ENCODE data around the gene CFI. TPM values are rescaled to one million over a fixed set of nuclear protein-coding genes. Genes with fewer than 3 reads are reported as not detected.

The CFI gene
- total and polyA plus RNA-seq, 9 of the 15 experiments (the other 6 are each of a cell fraction or from before 2014, with no cell fraction given): 0.30 to 8.4 (median 0.95) TPM

DNA sequence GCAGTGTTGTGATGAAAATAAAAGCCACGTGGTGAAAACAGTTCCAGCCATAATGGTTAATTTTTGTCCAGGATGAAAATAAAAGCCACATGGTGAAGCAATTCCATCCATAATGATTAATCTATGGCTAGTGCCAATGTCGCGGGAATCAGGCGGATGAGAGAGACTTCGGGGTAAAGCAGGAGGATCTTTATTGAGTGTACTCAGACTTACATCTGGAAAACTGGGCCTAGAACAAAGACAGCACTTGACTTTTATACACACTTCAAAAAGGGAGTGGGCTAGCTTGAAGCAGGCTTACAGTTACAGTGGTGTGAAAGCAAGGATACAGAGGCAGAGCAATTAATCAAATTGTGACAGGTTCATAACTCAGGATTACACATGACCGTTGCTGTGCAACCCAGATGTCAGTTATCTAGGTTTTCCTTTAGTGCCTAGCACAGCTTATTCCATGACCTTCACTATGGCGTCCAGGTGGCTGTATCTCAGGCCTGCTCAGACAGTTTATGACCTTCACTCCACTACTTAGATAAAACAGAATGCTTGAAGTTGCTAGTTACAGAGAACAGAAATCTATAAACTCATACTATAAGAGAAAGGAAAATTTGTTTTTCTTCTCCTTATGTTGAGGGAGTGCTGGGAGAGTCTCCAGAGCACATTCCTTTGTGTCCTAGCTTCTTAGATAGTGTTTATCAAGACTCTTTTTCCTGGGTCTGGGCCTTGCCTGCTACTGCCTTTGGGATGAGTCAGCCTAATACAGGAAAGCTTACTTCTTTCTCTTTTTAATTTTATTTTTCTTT is 66.0 kb downstream of the CFI start (continued):
- TF ChIP-seq, protein P1, sequence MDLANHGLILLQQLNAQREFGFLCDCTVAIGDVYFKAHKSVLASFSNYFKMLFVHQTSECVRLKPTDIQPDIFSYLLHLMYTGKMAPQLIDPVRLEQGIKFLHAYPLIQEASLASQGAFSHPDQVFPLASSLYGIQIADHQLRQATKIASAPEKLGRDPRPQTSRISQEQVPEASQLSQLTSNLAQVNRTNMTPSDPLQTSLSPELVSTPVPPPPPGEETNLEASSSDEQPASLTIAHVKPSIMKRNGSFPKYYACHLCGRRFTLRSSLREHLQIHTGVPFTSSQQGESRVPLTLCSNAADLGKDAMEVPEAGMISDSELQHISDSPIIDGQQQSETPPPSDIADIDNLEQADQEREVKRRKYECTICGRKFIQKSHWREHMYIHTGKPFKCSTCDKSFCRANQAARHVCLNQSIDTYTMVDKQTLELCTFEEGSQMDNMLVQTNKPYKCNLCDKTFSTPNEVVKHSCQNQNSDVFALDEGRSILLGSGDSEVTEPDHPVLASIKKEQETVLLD (IDR thresholded peaks at IDR 0.05): peak; percentile 36; the same call in 1 of the 2 replicates
- TF ChIP-seq DIDO1 (tag; IDR thresholded peaks at IDR 0.05; ENCODE audit: low read depth): no peak
- no peak for TF ChIP-seq NFE2L1 (tag; IDR thresholded peaks at IDR 0.05; ENCODE audit: borderline replicate concordance, low read depth)
- TF ChIP-seq ZNF282 (CRISPR knock-in tag; IDR thresholded peaks at IDR 0.05): no peak
- TF ChIP-seq ZNF263 (CRISPR knock-in tag; IDR thresholded peaks at IDR 0.05; ENCODE audit: borderline replicate concordance): no peak
- TF ChIP-seq ELF1 (tag; IDR thresholded peaks at IDR 0.05): no peak
- no peak for TF ChIP-seq TCF7 (IDR thresholded peaks at IDR 0.05; ENCODE audit: borderline replicate concordance)
- TF ChIP-seq, protein P2, sequence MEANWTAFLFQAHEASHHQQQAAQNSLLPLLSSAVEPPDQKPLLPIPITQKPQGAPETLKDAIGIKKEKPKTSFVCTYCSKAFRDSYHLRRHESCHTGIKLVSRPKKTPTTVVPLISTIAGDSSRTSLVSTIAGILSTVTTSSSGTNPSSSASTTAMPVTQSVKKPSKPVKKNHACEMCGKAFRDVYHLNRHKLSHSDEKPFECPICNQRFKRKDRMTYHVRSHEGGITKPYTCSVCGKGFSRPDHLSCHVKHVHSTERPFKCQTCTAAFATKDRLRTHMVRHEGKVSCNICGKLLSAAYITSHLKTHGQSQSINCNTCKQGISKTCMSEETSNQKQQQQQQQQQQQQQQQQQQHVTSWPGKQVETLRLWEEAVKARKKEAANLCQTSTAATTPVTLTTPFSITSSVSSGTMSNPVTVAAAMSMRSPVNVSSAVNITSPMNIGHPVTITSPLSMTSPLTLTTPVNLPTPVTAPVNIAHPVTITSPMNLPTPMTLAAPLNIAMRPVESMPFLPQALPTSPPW (CRISPR knock-in tag; IDR thresholded peaks at IDR 0.05): no peak
- TF ChIP-seq, protein P3, sequence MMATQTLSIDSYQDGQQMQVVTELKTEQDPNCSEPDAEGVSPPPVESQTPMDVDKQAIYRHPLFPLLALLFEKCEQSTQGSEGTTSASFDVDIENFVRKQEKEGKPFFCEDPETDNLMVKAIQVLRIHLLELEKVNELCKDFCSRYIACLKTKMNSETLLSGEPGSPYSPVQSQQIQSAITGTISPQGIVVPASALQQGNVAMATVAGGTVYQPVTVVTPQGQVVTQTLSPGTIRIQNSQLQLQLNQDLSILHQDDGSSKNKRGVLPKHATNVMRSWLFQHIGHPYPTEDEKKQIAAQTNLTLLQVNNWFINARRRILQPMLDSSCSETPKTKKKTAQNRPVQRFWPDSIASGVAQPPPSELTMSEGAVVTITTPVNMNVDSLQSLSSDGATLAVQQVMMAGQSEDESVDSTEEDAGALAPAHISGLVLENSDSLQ (IDR thresholded peaks at IDR 0.05): peak; percentile 99
- TF ChIP-seq, protein P4, sequence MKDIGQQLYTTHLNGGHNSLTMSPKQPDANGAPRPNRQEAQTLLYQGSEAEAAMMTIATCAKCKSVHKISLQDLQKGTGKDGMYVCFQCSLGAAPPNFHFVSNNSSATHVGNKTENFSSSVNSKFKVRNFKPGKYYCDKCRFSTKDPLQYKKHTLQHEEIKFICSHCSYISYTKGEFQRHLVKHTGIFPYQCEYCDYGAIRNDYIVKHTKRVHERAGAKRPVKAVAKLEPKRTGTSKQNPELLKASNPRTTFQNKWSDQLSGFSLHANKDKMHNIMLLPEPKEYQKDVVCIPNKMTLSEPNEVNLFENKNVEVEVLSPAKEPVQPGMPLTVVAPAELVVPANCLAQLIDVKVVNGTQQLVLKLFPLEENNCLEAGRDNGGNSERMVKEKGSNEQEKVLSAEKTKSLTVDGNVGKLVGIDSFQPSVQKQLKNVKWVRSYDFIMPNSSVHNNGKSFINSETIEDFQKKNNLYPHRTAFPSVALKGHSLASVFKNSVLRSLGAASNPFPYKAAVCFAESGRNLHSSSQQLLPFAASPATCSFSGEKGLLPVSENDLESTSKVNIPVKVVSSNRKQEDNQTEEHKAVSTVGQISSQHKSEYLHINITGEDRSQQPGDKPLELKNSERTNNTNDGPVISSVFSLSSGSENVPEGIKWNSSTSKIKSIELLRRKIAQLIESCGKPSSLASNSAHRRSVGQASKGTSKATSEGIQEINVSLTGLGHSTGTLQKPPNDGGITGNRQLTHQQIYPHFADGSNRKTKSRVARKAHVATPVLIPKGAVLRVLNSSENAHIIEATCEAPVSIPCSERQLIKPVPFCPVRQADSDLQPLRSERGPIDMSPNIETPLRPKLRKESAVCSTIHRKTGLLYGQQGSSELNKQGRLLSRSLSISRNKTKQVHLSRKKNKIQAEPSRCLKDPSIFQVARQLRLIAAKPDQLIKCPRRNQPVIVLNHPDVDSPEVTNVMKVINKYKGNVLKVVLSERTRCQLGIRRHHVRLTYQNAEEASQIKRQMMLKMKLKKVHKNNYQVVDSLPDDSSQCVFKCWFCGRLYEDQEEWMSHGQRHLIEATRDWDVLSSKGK (CRISPR knock-in tag; IDR thresholded peaks at IDR 0.05): no peak
- TF ChIP-seq, protein P5, sequence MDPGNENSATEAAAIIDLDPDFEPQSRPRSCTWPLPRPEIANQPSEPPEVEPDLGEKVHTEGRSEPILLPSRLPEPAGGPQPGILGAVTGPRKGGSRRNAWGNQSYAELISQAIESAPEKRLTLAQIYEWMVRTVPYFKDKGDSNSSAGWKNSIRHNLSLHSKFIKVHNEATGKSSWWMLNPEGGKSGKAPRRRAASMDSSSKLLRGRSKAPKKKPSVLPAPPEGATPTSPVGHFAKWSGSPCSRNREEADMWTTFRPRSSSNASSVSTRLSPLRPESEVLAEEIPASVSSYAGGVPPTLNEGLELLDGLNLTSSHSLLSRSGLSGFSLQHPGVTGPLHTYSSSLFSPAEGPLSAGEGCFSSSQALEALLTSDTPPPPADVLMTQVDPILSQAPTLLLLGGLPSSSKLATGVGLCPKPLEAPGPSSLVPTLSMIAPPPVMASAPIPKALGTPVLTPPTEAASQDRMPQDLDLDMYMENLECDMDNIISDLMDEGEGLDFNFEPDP (CRISPR knock-in tag; IDR thresholded peaks at IDR 0.05): no peak
- TF ChIP-seq GATA2 (CRISPR knock-in tag; IDR thresholded peaks at IDR 0.05): no peak
- no peak for TF ChIP-seq TEAD2 (tag; IDR thresholded peaks at IDR 0.05)

Measured in K562 (cell line).